HG03025 (cell line): ENCODE measurements around the gene THBS3.
"Not testable (repeated sequence)": the region's sequence is repeated elsewhere in the genome, so short reads cannot be mapped to it uniquely, and the experiment has no call there.

Experiments used
- ATAC-seq: cut with Tn5 transposase; IDR thresholded peaks from one replicate; pipeline ENCODE4 v1.9.1; 2021; ENCODE audit warnings: mild to moderate bottlenecking, moderate library complexity; ENCODE audit not compliant: unreplicated experiment, low FRiP score

THBS3 gene

GRCh38 chr1:155163785-155164184 lies 43.9 kb downstream of the THBS3 start:
- not testable (repeated sequence) for ATAC-seq

GRCh38 chr1:155162631-155163030 lies 45.1 kb downstream of the THBS3 start:
- ATAC-seq = not testable (repeated sequence)

DNA sequence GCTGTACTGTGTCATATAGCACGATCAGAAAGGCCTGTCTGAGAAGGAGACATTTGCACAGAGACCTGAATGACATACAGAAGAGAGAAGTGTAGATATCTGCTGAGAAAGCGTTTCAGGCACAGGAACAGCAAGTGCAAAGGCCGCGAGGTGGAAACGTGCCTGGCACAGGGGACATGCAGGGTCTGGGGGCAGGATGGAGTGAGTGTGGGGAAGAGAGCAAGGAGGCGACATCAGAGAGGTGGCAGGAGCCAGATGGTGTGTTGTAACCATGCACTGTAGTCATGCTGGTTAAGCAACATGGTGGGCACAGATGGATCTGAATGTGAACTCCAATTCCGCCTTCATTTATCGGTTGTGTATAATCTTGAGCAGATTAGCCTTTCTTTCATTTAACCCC lies 47.6 kb downstream of the THBS3 start:
- ATAC-seq = no peak

- no peak for ATAC-seq
Measured at GRCh38 chr1:155158991-155159390, 48.7 kb downstream of the THBS3 start.

- ATAC-seq = not testable (repeated sequence)
Measured at GRCh38 chr1:155155996-155156643, 51.6 kb downstream of the THBS3 start.
